Bladder microvascular endothelial cell (primary cell): ENCODE results near the gene TK1. TPM values are rescaled to one million over a fixed set of nuclear protein-coding genes. Genes with fewer than 3 reads are reported as not detected.

Experiments used
- total RNA-seq: library from RNA; depleted of rRNA; stranded (reverse); fragments of >200 nt; gene quantifications from 2 replicates; pipeline ENCODE4 v1.2.3, GENCODE V29; 2014

The TK1 gene, protein sequence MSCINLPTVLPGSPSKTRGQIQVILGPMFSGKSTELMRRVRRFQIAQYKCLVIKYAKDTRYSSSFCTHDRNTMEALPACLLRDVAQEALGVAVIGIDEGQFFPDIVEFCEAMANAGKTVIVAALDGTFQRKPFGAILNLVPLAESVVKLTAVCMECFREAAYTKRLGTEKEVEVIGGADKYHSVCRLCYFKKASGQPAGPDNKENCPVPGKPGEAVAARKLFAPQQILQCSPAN
- total RNA-seq = 53.1 and 210 TPM in 2 replicates

DNA sequence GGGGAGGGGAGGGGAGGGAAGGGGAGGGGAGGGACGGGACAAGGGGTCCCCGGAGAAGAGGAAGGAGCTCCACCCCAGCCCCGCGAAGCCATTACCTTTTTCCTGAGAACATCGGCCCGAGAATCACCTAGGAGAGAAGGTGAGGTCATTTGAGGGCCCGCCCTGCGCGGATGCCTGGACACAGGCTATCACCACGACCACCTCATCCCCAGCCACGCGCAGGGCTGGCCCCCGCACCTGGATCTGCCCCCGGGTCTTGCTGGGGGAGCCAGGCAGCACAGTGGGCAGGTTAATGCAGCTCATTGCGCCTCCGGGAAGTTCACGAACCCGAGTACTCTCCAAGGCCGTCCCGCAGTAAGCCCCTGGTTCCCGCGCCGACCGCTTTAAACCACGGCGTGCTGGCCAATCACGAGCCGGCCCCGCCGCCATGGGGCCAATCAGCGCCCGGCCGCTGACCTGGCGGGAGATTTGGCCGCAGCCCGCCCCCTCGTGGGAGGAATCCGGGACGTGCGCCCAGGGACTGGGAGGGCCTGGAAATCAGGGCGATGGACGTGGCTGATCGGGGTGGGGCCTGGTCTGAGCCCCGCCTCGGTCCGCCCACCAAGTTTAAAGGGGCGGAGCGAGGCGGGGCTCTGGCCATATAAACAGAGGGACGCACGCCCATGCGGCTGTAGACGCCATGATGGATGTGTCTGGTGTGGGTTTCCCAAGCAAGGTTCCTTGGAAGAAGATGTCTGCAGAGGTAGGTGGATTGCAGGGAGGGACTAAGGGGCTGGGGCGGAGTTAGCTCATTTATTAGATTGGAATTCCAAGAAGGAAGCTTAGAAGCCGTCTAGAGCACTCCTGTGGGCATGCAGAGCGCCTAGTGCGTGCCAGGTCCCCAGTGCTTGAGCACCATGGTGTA, at the start of gene TK1, which contains the start of gene AFMID:
Gene TK1 (minus strand): TSS at position 361 of the 904 bp plus-strand sequence. CDS start 58 bp downstream, at position 303.
Gene AFMID (plus strand): TSS at position 671 of the 904 bp plus-strand sequence. CDS start 9 bp downstream, at position 680.

DNA sequence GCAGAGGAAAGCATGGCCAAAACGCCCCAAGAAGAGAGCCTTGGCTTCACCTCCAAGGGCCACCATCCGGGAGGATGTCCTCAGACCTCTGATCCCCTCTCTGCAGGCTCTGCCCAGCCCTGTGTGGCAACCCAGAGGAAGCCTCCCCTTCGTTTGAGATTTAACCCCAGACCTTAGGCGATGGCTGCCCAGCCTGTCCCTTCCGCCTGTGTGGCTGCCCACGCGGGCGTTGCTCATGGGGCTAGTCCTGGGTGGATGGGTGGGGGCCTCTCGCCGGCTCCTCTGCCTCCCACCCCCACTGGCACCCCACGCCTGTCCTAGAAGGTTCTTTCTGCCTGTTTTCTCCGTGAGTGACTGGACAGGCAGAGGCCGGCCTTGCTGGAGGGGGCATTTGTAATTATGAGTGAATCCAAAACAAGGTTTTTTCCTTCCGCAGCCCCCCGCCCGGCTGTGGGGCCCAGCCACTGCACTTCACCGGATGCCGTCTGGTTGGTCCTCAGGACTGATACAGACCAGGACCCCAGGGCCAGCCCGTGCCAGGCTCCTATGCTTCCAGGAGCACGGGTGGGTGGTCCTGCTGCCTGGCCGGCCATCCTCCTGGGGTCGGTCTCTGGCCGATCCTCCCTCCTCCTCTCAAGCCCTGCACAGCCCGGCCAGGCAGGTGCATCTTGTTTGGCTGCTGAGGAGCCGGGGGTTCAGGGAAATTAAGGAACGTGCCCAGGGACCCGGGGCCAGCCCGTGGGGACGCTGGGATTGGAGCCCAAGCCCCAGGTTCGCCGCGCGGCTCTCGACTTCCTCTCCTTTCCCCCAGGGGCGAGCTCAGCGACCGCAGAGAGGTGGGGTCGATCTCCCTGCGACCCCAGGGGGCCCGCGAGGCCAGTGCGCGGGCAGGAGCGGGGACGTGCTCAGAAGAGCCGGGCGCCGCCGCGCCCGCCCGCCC, 44.4 kb upstream of the TK1 start, which contains the start of gene TMEM235:
Gene TMEM235 (plus strand): TSS at position 636 of the 940 bp plus-strand sequence. CDS start 393 bp downstream, outside the sequence.

DNA sequence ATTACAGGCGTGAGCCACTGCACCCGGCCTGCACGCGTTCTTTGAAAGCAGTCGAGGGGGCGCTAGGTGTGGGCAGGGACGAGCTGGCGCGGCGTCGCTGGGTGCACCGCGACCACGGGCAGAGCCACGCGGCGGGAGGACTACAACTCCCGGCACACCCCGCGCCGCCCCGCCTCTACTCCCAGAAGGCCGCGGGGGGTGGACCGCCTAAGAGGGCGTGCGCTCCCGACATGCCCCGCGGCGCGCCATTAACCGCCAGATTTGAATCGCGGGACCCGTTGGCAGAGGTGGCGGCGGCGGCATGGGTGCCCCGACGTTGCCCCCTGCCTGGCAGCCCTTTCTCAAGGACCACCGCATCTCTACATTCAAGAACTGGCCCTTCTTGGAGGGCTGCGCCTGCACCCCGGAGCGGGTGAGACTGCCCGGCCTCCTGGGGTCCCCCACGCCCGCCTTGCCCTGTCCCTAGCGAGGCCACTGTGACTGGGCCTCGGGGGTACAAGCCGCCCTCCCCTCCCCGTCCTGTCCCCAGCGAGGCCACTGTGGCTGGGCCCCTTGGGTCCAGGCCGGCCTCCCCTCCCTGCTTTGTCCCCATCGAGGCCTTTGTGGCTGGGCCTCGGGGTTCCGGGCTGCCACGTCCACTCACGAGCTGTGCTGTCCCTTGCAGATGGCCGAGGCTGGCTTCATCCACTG, 27.3 kb upstream of the TK1 start, which contains the start of gene BIRC5:
Gene BIRC5 (plus strand): TSS at position 238 of the 690 bp plus-strand sequence. CDS start 64 bp downstream, at position 302.

DNA sequence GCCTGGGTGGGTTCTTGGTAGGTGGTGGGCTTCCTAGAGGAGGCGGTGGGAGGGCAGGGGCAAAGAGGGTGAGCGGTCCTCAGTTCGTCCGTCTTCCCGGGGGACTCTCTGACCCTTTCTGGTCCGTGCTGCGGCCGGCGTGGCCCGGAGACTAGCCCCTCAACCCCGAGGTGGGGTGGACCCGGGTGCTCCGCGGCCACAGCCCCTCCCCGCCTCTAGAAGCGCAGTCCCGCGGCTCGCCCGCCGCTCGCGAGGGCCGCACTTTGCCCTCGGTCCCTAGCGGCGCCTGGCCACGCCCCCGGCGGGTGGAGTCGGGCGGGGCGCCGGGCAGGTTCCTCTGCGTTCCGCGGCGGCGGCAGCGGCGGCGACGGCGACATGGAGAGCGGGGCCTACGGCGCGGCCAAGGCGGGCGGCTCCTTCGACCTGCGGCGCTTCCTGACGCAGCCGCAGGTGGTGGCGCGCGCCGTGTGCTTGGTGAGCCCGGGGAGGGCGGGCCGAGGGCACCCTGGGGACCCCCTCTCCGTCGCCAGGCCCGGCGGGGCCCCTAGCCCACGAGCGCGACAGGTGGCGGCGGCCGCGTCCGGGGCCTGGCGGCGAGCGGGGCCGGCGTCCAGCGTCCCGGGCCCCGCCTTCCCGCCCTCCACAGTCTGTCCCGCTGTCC, 18.5 kb downstream of the TK1 start, which contains the start of gene SYNGR2:
Gene SYNGR2 (plus strand): TSS at position 340 of the 661 bp plus-strand sequence. CDS start 36 bp downstream, at position 376.

DNA sequence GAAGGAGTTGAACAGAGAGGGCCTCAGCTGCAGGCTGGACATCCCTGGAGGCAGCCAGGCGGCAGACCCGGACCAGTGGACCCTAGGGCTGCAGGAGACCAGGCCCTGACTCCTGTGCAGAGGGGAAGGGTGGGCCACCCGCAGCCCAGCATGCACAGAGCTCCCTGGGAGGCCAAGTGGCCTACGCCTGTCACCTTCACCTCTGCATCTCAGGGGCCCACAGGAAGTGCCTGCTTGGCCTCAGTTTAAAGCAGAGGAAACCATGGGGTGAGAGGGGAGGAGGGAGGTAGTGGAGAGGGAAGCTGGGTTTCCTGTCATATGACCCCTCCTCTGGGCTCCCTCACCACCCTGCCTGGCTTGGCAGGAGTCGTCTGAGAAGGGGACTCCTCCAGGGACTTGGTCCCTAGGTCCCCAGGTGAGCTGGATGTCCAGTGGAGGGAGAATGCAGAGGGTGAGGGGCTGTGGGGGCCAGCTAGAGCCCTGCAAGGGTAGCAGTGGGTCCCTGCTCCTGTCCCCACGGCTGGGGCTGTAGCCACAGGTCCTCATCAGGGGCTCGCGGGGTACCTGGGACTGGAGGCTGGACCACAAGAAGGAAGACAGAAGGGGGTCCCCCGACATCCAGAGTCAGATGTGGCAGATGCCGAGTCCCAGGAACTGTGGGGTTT, 56.3 kb downstream of the TK1 start, which contains the start of gene TMC8:
Gene TMC8 (plus strand): TSS at position 335 of the 665 bp plus-strand sequence. CDS start 818 bp downstream, outside the sequence.

DNA sequence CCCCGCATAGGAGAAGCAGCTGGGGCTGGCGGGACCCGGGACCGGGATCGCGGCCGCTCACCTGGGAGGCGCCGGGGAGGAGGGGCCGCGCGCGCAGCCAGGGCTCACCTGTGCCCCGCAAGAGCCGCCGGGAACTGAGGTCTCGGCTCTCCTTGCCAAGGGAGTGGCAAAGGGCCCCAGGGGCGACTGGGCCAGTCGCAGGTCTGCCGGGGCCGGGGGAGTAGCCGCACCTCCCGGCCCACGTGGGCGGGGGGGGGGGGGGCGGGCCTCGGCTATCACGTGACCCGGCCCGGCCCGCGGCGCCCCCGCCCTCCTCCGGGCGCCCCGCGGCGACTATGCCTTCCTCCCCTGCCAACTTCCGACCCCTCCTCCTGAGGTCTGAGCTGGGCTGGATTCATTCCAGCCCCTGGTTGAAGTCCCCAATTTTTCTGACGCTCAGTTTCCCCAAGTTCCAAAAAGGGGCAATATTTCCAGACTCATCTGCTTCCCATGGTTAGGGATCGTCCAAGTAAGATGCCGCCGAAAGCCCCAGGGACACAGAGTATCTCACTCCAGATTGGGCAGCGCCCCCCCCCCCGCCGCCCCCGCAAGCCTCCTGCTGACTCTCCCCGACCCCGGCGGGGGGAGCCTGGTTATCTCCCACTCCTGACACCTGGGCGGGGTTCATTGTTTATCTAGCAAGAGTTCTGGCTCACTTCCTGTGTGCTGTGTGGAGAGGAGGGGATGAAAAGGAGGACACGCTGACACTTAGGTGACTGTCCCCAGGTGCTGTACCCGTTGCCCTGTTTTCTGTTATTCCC, 58.1 kb downstream of the TK1 start, which contains the start of gene TMC6:
Gene TMC6 (minus strand): TSS at position 205 of the 800 bp plus-strand sequence. CDS start 1,923 bp downstream, outside the sequence.

Other genes with a start within 250 kb of the TK1 start
- 4.0 and 16.0 TPM in 2 replicates for gene TNRC6C, start 228.3 kb downstream of the TK1 start, total RNA-seq
- gene TMC6, start 58.3 kb downstream of the TK1 start, total RNA-seq = 40.0 and 49.0 TPM in 2 replicates
- under 0.01 and 0.16 TPM in 2 replicates for gene TMC8, start 56.3 kb downstream of the TK1 start, total RNA-seq
- not detected in 2 replicates for gene C17orf99, start 40.7 kb downstream of the TK1 start, total RNA-seq
- gene SYNGR2, start 18.5 kb downstream of the TK1 start, total RNA-seq = 26.1 and 63.4 TPM in 2 replicates
- 32.6 and 34.0 TPM in 2 replicates for gene AFMID, start 310 bp upstream of the TK1 start, total RNA-seq
- gene BIRC5, start 27.2 kb upstream of the TK1 start, total RNA-seq = 36.3 and 92.9 TPM in 2 replicates
- 0.16 and 0.25 TPM in 2 replicates for gene TMEM235, start 44.6 kb upstream of the TK1 start, total RNA-seq
- 24.0 and 68.6 TPM in 2 replicates for gene SOCS3, start 173.0 kb upstream of the TK1 start, total RNA-seq
- 36.3 and 51.2 TPM in 2 replicates for gene PGS1, start 191.6 kb upstream of the TK1 start, total RNA-seq